Frontal cortex (tissue), 4 donors: ENCODE results near the gene ZDHHC9. TPM values are rescaled to one million over a fixed set of nuclear protein-coding genes. Genes with fewer than 3 reads are reported as not detected.
"Not testable (repeated sequence)": the region's sequence is repeated elsewhere in the genome, so short reads cannot be mapped to it uniquely, and the experiment has no call there.

ENCODE experiments used
- DNase-seq, 2 donors: peaks; one replicate each; pipeline ENCODE4 v3.0.0; 2012; ENCODE audit warnings: low spot score in 2 of 2
- FAIRE-seq: peaks from 2 replicates; lab custom pipeline; 2012; peaks lifted over from hg19 to GRCh38; lab: Jason Lieb, UNC
- total RNA-seq: library from RNA; depleted of rRNA; stranded (reverse); fragments of >200 nt; gene quantifications from one replicate; pipeline ENCODE4 v1.2.3, GENCODE V29; 2014
- donor health status: control.
- donor health status: control.
- donor health status: control.

Gene ZDHHC9
- 19.6 TPM for total RNA-seq

GRCh38 chrX:129843459-129844306 lies at the start of gene ZDHHC9:
ZDHHC9 (minus strand) TSS chrX:129843886; CDS start chrX:129841945, 1,941 bp downstream.
- FAIRE-seq (no peak), DNase-seq (peak; percentile 80 to 84)

GRCh38 chrX:129877401-129877800 lies 33.7 kb upstream of the ZDHHC9 start:
- DNase-seq (no peak), FAIRE-seq (no peak)

- FAIRE-seq (no peak), DNase-seq (no peak)
These were observed 33.2 kb upstream of the ZDHHC9 start for GRCh38 chrX:129876771-129877305.

GRCh38 chrX:129875669-129876068 lies 32.0 kb upstream of the ZDHHC9 start:
- FAIRE-seq (no peak), DNase-seq (no peak)

DNA sequence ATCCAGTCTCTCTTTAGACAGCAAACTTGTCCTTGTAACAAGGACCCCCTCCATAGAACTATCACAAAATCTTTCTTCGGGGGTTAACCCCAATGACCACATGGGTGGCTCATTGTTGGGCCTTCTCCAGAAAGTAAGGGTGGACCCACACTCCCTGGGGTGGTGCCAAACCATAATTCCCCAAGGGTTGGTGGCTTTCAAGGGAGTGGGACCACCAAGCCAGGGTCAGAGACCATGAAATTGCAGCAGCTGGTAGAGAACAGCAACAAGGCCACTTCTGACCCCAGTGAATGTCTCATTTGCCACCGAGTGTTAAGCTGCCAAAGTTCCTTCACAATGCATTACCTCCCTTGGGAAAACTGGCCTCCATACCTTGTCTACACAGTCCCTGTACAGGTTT lies 28.8 kb upstream of the ZDHHC9 start:
- no peak for DNase-seq
- FAIRE-seq: no peak

GRCh38 chrX:129866321-129866720 lies 22.6 kb upstream of the ZDHHC9 start:
- not testable (repeated sequence) for FAIRE-seq, DNase-seq

DNA sequence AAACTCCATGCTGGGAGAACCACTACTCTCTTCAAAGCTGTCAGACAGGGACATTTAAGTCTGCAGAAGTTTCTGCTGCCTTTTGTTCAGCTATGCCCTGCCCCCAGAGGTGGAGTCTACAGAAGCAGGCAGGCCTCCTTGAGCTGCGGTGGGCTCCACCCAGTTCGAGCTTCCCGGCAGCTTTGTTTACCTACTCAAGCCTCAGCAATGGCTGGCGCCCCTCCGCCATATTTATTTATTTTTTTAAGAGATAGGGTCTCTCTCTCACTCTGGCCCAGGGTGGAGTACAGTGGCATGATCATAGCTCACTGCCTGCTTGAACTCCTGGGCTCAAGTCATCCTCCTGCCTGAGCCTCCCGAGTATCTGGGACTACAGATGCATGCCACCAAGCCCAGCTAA lies 15.4 kb upstream of the ZDHHC9 start:
- not testable (repeated sequence) for FAIRE-seq, DNase-seq

DNA sequence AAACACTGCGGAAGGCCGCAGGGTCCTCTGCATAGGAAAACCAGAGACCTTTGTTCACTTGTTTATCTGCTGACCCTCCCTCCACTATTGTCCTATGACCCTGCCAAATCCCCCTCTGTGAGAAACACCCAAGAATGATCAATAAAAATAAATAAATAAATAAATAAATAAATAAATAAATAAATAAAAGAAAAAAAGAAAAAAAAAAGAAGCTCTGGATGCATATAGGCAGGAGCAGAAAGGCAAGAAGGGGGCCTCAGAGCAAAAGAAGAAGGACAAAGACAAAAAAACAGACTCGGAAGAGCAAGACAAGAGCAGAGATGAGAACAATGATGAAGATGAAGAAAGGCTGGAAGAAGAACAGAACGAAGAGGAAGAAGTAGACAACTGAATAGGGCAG lies 8.1 kb upstream of the ZDHHC9 start:
- not testable (repeated sequence) for FAIRE-seq, DNase-seq

GRCh38 chrX:129846716-129847115 lies 3.0 kb upstream of the ZDHHC9 start:
- DNase-seq (no peak), FAIRE-seq (no peak)

DNA sequence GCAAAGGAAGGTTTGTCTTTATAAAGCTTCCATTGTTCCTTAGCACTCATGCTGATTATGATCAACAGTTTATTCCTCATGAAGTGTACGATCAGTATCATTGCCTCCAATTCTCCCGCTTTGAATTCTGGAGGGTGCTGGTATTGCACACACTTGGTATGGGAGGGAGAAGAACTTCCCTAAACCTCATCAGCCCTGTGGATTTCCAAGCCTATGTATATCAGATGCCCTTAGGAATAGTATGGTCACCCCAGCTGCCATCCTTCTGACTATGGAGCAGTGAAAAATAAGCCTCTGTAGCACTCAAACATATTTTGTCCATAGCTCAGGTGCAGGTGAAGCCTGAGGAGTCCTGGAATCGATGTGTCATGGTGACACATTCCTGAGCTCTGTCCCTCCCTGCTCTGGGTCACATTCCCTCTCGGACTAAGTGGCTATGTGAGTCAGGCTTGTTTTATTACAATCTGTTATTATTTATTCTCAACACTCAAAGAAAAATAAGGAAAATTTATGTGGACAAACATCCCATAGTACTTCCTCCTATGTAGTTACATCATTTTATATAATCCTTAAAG lies 2.0 kb upstream of the ZDHHC9 start:
- FAIRE-seq (no peak), DNase-seq (no peak)

GRCh38 chrX:129843209-129843458 lies 552 bp downstream of the ZDHHC9 start:
- FAIRE-seq: no peak

GRCh38 chrX:129842510-129843208 lies 1.0 kb downstream of the ZDHHC9 start:
- no peak for DNase-seq
- no peak for FAIRE-seq

More at GRCh38 chrX:129843209-129843458, 552 bp downstream of the ZDHHC9 start:
- no peak for DNase-seq

DNA sequence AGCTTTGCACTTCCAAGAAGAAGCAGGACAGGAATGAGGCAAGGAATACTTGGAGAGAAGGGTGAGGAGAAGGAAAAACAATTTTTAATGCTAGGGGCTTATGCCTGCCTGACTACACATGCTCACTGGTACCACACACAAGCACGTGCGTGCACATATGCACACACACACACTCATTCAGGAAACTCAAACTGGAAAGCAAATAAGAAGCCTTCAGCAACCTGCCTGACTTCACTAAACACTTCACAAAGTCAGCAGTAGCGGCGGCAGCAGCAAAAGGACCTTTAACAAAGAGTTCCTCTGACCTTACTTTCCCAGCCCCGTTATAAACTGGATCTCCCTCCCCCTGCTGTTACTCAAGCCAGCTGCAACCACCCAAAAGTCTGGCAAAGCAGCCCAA lies 3.3 kb downstream of the ZDHHC9 start:
- DNase-seq (no peak), FAIRE-seq (no peak)

DNA sequence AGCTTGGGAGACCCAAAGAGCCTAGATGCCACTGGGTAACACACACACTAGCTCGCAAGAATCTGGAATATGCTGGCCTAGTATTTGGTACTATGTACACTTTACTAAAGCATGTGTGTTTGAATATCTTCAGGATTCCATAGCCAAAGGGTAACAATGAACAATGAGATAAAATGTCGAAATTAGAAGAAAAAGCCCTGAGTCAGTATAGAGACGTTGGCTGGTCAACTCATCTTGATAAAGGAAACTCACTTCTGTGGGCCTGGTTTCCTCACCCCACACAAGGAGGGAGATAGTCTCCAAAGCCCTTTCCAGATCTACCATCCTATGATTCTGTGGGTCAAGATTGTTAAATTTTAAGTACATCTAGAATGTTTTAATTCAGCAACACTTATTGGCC lies 6.9 kb downstream of the ZDHHC9 start:
- FAIRE-seq (no peak), DNase-seq (no peak)

DNA sequence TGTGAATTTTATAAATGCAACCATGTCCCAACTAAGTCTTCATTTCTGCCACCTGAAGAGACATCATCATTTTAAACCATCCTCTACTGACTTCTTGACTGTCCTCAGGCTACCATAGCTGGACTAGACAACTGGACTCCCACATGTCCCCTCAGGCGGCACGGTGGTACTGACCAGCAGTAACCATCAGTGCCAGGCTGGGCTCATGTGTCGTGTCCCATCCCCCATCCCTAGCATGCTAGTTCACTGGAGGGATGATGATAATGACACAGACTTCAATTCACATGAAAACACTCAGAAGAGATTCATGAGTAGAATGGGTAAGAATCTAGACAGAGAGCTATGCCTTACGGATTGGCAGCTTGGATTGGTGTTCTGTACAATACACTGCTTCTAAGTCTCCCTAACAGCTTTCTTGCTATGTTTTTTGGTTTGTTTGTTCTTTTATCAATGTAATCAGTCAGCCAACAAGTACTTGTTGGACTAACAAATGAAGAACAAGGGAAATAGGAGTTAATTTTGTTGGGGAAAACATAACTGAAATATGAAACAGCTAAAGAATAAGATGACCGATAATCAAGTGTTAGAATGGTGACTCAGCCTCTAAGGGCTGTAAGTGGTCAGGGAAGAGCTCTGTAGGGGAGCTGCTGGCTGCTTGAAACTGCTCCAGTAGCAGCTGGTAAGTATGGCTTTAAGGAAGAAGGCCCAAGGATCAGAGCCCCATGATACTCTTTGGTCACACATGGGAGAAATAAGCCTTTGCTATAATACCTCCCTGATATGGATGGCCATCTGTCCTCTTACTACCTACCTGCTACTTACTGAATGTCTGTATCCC lies 10.3 kb downstream of the ZDHHC9 start:
- FAIRE-seq: no peak
- DNase-seq: no peak

DNA sequence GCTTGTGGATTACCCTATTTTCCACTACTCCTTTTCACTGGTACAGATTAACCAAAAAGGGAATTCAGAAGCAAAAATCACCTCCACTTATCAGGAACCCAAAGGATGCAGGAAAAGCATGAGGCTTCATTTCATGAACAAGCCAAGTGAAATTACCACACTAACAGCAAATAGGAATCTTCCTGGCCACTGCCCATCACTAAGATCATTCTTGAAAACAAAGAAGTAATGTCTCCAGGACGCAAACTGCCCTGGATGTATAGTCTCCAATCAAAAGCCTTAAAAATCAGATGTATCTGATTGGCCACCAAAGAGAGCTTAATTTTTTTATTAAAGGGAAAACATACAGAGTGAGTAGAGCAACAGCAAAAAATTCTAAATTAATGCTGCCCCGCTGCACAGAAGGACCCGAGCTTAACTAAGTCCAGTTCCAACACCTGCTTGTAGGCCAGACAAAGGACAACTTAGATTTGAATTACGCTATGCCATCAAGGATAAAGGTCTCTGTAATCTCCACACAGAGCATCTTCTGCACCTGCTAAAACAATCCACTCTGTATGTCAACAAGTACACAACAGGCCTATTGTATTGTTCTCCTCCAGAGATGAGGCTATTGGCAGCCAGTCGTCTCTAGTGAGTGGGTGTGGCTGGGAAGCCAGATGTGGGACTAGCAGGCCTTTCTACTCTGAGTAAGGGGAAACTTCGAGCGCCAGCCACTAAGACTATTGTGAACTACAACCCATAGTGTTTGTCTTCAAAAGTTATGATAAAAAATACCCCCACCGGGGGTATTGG lies 12.4 kb downstream of the ZDHHC9 start:
- FAIRE-seq (peak; percentile 80), DNase-seq (no peak)

DNA sequence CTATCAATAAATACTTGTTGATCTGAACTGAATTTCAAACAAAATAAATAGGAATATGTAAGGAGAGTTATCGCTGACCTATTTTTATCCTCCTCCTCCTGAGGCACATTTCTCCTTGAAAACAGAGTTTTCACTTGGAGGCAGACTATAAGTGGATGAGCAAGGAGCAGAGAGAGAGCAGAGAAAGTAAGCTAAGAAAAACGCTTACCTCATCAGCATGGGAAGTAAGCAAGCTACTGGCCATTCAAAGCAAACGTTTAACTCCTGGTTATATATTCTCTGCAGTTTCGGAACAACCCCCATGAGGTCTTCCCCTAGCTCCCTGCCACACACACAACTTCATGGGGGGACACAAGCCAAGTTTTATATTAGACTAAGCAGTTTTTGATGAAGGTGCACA lies 13.2 kb downstream of the ZDHHC9 start:
- no peak for FAIRE-seq
- DNase-seq: no peak

GRCh38 chrX:129825746-129826505 lies 17.8 kb downstream of the ZDHHC9 start:
- FAIRE-seq (no peak), DNase-seq (no peak)
